Stomach (tissue), 4 donors: Measurements from ENCODE around the gene WHAMM.

Experiments used
- CTCF ChIP-seq, 7 experiments: fragments of 450-650 bp in 4 of 7; fragments of 200-600 bp in 3 of 7; sonication (generic) in 3 of 7; IDR thresholded peaks; one replicate each; pipeline ENCODE4 v1.5.1; 2016 to 2019; ENCODE audit warnings: antibody characterized with exemption in 7 of 7, control low read depth in 2 of 7, mild to moderate bottlenecking in 1 of 7
- EP300 ChIP-seq: sonication (generic); formaldehyde crosslinking; IDR thresholded peaks from one replicate; pipeline ENCODE4 v1.6.1; 2017; ENCODE audit warnings: antibody characterized with exemption
- POLR2AphosphoS5 ChIP-seq, 3 donors: sonication (generic); formaldehyde crosslinking; IDR thresholded peaks; one replicate each; pipeline ENCODE4 v1.6.1; 2016; ENCODE audit warnings: antibody characterized with exemption in 3 of 3

DNA sequence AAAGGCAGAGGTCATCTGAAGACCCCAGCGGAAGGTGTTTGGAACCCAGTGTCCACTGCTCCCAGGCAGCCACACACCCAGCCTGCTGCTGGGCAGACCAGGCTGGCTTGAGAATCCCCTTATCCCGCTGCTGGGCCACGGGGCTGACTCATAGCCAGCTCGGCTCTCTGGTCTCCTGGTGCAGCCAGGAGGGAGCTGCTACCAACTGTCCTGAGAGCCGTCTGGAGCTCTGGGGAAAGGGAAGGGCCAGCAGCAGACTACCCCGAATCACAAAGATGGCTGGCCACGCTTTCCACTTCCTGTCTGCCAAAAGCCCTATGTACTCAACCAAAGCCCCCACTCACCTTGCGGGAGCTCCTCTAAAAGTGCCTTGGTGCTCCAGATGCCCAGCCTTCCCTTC lies 38.3 kb downstream of the WHAMM start:
- TF ChIP-seq POLR2AphosphoS5 (IDR thresholded peaks at IDR 0.05) (no peak), EP300 (no peak), CTCF (IDR thresholded peaks at IDR 0.05) (no peak)
